PFSK-1 (cell line): ENCODE data around the gene BOD1.

Source experiments
- FOXP2 ChIP-seq: optimal IDR thresholded peaks from 2 replicates; pipeline ENCODE3; 2011; ENCODE audit warnings: borderline replicate concordance, control low read depth, inconsistent platforms; ENCODE audit not compliant: insufficient read depth; ENCODE audit errors: extremely low read length, extremely low read depth
- POLR2AphosphoS5 ChIP-seq: IDR thresholded peaks from 2 replicates; pipeline ENCODE4 v1.6.1; 2012; ENCODE audit warnings: low read depth, mild to moderate bottlenecking, control low read depth, low read length, moderate library complexity
- SIN3A ChIP-seq: IDR thresholded peaks from 2 replicates; pipeline ENCODE4 v1.6.1; 2012; ENCODE audit warnings: mild to moderate bottlenecking, low read length, moderate library complexity, borderline replicate concordance; ENCODE audit not compliant: insufficient read depth
- TAF1 ChIP-seq: IDR thresholded peaks from 2 replicates; pipeline ENCODE4 v1.6.1; 2012; ENCODE audit warnings: low read length, control low read depth, borderline replicate concordance; ENCODE audit not compliant: insufficient read depth
- TF ChIP-seq, protein P1 (sequence below), 2 experiments: IDR thresholded peaks; 2 replicates each; pipeline versions ENCODE4 v1.6.1 to v1.8.0; 2011 to 2012; ENCODE audit warnings: low read depth in 2 of 2, low read length in 2 of 2, control low read depth in 1 of 2, inconsistent platforms in 1 of 2, mild to moderate bottlenecking in 1 of 2, moderate library complexity in 1 of 2; ENCODE audit not compliant: insufficient read depth in 1 of 2

Gene BOD1

GRCh38 chr5:173598686-173599085, 17.8 kb downstream of the BOD1 start:
- no peak for TF ChIP-seq SIN3A
- TF ChIP-seq, protein P1, sequence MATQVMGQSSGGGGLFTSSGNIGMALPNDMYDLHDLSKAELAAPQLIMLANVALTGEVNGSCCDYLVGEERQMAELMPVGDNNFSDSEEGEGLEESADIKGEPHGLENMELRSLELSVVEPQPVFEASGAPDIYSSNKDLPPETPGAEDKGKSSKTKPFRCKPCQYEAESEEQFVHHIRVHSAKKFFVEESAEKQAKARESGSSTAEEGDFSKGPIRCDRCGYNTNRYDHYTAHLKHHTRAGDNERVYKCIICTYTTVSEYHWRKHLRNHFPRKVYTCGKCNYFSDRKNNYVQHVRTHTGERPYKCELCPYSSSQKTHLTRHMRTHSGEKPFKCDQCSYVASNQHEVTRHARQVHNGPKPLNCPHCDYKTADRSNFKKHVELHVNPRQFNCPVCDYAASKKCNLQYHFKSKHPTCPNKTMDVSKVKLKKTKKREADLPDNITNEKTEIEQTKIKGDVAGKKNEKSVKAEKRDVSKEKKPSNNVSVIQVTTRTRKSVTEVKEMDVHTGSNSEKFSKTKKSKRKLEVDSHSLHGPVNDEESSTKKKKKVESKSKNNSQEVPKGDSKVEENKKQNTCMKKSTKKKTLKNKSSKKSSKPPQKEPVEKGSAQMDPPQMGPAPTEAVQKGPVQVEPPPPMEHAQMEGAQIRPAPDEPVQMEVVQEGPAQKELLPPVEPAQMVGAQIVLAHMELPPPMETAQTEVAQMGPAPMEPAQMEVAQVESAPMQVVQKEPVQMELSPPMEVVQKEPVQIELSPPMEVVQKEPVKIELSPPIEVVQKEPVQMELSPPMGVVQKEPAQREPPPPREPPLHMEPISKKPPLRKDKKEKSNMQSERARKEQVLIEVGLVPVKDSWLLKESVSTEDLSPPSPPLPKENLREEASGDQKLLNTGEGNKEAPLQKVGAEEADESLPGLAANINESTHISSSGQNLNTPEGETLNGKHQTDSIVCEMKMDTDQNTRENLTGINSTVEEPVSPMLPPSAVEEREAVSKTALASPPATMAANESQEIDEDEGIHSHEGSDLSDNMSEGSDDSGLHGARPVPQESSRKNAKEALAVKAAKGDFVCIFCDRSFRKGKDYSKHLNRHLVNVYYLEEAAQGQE (IDR thresholded peaks at IDR 0.05; ENCODE audit: insufficient read depth in 1 of 2, low read depth in 2 of 2, low read length in 2 of 2) = no peak
- no peak for TF ChIP-seq FOXP2
- TF ChIP-seq POLR2AphosphoS5 = no peak
- no peak for TF ChIP-seq TAF1

GRCh38 chr5:173597304-173597703, 19.1 kb downstream of the BOD1 start:
- TF ChIP-seq POLR2AphosphoS5 (no peak), TAF1 (no peak), FOXP2 (no peak), SIN3A (no peak)
- TF ChIP-seq, protein P1 (IDR thresholded peaks at IDR 0.05; ENCODE audit: insufficient read depth in 1 of 2, low read depth in 2 of 2, low read length in 2 of 2) = no peak

GRCh38 chr5:173595841-173596240, 20.6 kb downstream of the BOD1 start:
- TF ChIP-seq SIN3A = no peak
- TF ChIP-seq FOXP2 = no peak
- TF ChIP-seq, protein P1 (IDR thresholded peaks at IDR 0.05; ENCODE audit: insufficient read depth in 1 of 2, low read depth in 2 of 2, low read length in 2 of 2) = no peak
- TF ChIP-seq TAF1 = no peak
- no peak for TF ChIP-seq POLR2AphosphoS5

DNA sequence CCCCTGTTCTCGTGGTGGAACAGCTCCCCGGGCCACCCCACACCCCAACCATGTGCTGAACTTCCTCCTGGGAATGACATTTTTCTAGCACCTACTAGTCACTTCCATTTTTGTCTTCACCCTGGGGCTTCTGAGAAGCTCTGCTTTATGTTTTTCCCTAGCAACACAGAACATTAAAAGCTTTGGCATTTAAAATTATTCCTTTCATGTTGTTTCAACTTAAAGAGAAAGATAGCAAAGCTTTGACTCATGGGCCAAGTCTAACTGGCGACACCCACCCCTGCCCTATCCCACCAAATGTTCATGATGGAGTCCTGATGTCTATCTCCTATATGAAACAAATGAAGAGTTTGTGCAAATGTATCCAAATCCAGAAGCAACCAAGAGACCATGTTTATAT, 22.4 kb downstream of the BOD1 start:
- TF ChIP-seq TAF1 (no peak), SIN3A (no peak), POLR2AphosphoS5 (no peak), FOXP2 (no peak)
- TF ChIP-seq, protein P1 (IDR thresholded peaks at IDR 0.05; ENCODE audit: insufficient read depth in 1 of 2, low read depth in 2 of 2, low read length in 2 of 2) = no peak

GRCh38 chr5:173592050-173592669, 24.3 kb downstream of the BOD1 start:
- no peak for TF ChIP-seq POLR2AphosphoS5
- TF ChIP-seq, protein P1 (IDR thresholded peaks at IDR 0.05; ENCODE audit: insufficient read depth in 1 of 2, low read depth in 2 of 2, low read length in 2 of 2) = no peak
- TF ChIP-seq FOXP2 = no peak
- TF ChIP-seq TAF1 = no peak
- no peak for TF ChIP-seq SIN3A
